ENCODE data around the gene CERS4. TPM values are rescaled to one million over a fixed set of nuclear protein-coding genes. Genes with fewer than 3 reads are reported as not detected.
"Not testable (repeated sequence)": the region's sequence is repeated elsewhere in the genome, so short reads cannot be mapped to it uniquely, and the experiment has no call there.

Gene CERS4
- total and polyA plus RNA-seq, 8 donors: 36.8 to 59.1 (median 48.6) TPM

- peaks cover 0 to under 1% of the 10 kb centered on the region in 2 donors for H3K27me3 ChIP-seq
- TF ChIP-seq CTCF (IDR thresholded peaks at IDR 0.05): no peak
- H3K36me3 ChIP-seq: no peaks in the 10 kb centered on the region
- H3K4me1 ChIP-seq: peaks cover 0 to 3% of the 10 kb centered on the region in 2 donors
- no peak for DNase-seq
- no peak overlapping the region for H3K4me3 ChIP-seq
- no peak overlapping the region for H3K27ac ChIP-seq
- no peaks in the 10 kb centered on the region for H3K9me3 ChIP-seq
- no peak for ATAC-seq
- intact Hi-C loops (cut with DNase I): no loop called here
Observed at GRCh38 chr19:8215783-8216182, 6.6 kb downstream of the CERS4 start.

GRCh38 chr19:8216357-8216756 lies 7.2 kb downstream of the CERS4 start:
- Histone ChIP-seq H3K27me3 (no peaks in the 10 kb centered on the region), H3K4me3 (no peak overlapping the region), H3K4me1 (no peaks in the 10 kb centered on the region), H3K9me3 (no peaks in the 10 kb centered on the region), H3K27ac (no peak overlapping the region), H3K36me3 (no peaks in the 10 kb centered on the region)
- no peak for TF ChIP-seq CTCF (IDR thresholded peaks at IDR 0.05)
- DNase-seq (no peak), ATAC-seq (no peak)
- intact Hi-C loops (cut with DNase I): no loop called here

GRCh38 chr19:8218127-8218526 lies 9.0 kb downstream of the CERS4 start:
- DNase-seq: not testable (repeated sequence)

GRCh38 chr19:8220481-8220880 lies 11.3 kb downstream of the CERS4 start:
- Histone ChIP-seq H3K27ac (no peak overlapping the region), H3K36me3 (no peaks in the 10 kb centered on the region), H3K9me3 (no peaks in the 10 kb centered on the region), H3K4me1 (no peaks in the 10 kb centered on the region), H3K27me3 (no peaks in the 10 kb centered on the region), H3K4me3 (no peak overlapping the region)
- DNase-seq (no peak), ATAC-seq (no peak)
- no peak for TF ChIP-seq CTCF (IDR thresholded peaks at IDR 0.05)
- intact Hi-C loops (cut with DNase I): no loop called here

More at GRCh38 chr19:8218127-8218526, 9.0 kb downstream of the CERS4 start:
- H3K4me3 ChIP-seq; ATAC-seq; H3K27ac ChIP-seq; H3K4me1 ChIP-seq; intact Hi-C loops (cut with DNase I); H3K27me3 ChIP-seq; H3K9me3 ChIP-seq; H3K36me3 ChIP-seq: not testable (repeated sequence)

- intact Hi-C loops (cut with DNase I): no loop called here
- Histone ChIP-seq H3K9me3 (no peaks in the 10 kb centered on the region), H3K27ac (no peak overlapping the region), H3K4me1 (no peaks in the 10 kb centered on the region), H3K27me3 (no peaks in the 10 kb centered on the region), H3K4me3 (no peak overlapping the region), H3K36me3 (no peaks in the 10 kb centered on the region)
- no peak for TF ChIP-seq CTCF (IDR thresholded peaks at IDR 0.05)
- DNase-seq (peak in 1 of 4 donors; percentile 17), ATAC-seq (peak; percentile 79)
Observed at GRCh38 chr19:8221161-8221560, 12.0 kb downstream of the CERS4 start.

- H3K4me3 ChIP-seq; DNase-seq; H3K27me3 ChIP-seq; H3K27ac ChIP-seq; ATAC-seq; H3K4me1 ChIP-seq; intact Hi-C loops (cut with DNase I); H3K9me3 ChIP-seq; H3K36me3 ChIP-seq: not testable (repeated sequence)
Observed at GRCh38 chr19:8223442-8223841, 14.3 kb downstream of the CERS4 start.

Measured in left lung (tissue), 10 donors.